KMS-11 (cell line): ENCODE data around the gene SLC7A8.

ENCODE experiments used
- H2AFZ ChIP-seq: fragments of 200-600 bp; sonication (generic); 2 replicates; pipeline ENCODE4 v1.6.1; 2016; ENCODE audit warnings: antibody characterized with exemption, mixed run types, low read depth
- H3K27ac ChIP-seq: fragments of 200-600 bp; sonication (generic); 2 replicates; pipeline ENCODE4 v1.6.1; 2016; ENCODE audit warnings: mild to moderate bottlenecking, mixed run types
- H3K27me3 ChIP-seq: fragments of 200-600 bp; sonication (generic); 2 replicates; pipeline ENCODE4 v1.6.1; 2017; ENCODE audit warnings: mild to moderate bottlenecking, low read depth, mixed run types, moderate library complexity; ENCODE audit not compliant: insufficient read depth
- H3K36me3 ChIP-seq: fragments of 200-600 bp; sonication (generic); 2 replicates; pipeline ENCODE4 v1.6.1; 2017; ENCODE audit warnings: mild to moderate bottlenecking, mixed run types; ENCODE audit not compliant: insufficient read depth
- H3K4me1 ChIP-seq: fragments of 200-600 bp; sonication (generic); 2 replicates; pipeline ENCODE4 v1.6.1; 2016; ENCODE audit warnings: mild to moderate bottlenecking, low read depth, mixed run types; ENCODE audit not compliant: poor library complexity, severe bottlenecking
- H3K4me2 ChIP-seq: fragments of 200-600 bp; sonication (generic); 2 replicates; pipeline ENCODE4 v1.7.0; 2016; ENCODE audit warnings: mild to moderate bottlenecking, mixed run types
- H3K4me3 ChIP-seq: fragments of 200-600 bp; sonication (generic); IDR thresholded peaks from 2 replicates; pipeline ENCODE4 v1.6.1; 2017; ENCODE audit warnings: low read depth, low read length, mixed read lengths; ENCODE audit not compliant: insufficient read depth
- H3K79me2 ChIP-seq: fragments of 200-600 bp; sonication (generic); 2 replicates; pipeline ENCODE4 v1.6.1; 2016; ENCODE audit warnings: low read depth, mixed run types; ENCODE audit not compliant: insufficient read depth
- H3K9ac ChIP-seq: fragments of 200-600 bp; sonication (generic); 2 replicates; pipeline ENCODE4 v1.6.1; 2016; ENCODE audit warnings: mild to moderate bottlenecking, mixed run types
- H4K20me1 ChIP-seq: fragments of 200-600 bp; sonication (generic); 2 replicates; pipeline ENCODE4 v1.6.1; 2016; ENCODE audit warnings: mild to moderate bottlenecking, mixed run types; ENCODE audit not compliant: insufficient read depth
- CTCF ChIP-seq: fragments of 200-600 bp; sonication (generic); conservative IDR thresholded peaks from 2 replicates; pipeline ENCODE4 v1.6.1; 2017; ENCODE audit warnings: low read depth, mild to moderate bottlenecking, antibody characterized with exemption, low read length, moderate library complexity, mixed read lengths

SLC7A8 gene

GRCh38 chr14:23148591-23149249, 34.7 kb downstream of the SLC7A8 start:
- Histone ChIP-seq H3K4me3 (no peak overlapping the region), H3K36me3 (no peaks in the 10 kb centered on the region), H4K20me1 (no peaks in the 10 kb centered on the region), H2AFZ (no peak overlapping the region), H3K27ac (no peak overlapping the region), H3K27me3 (no peaks in the 10 kb centered on the region), H3K79me2 (no peaks in the 10 kb centered on the region), H3K9ac (no peak overlapping the region), H3K4me2 (no peak overlapping the region), H3K4me1 (no peaks in the 10 kb centered on the region)
- no peak for TF ChIP-seq CTCF

GRCh38 chr14:23147676-23148075, 35.8 kb downstream of the SLC7A8 start:
- Histone ChIP-seq H3K9ac (no peak overlapping the region), H3K27me3 (no peaks in the 10 kb centered on the region), H2AFZ (no peak overlapping the region), H3K4me2 (no peak overlapping the region), H3K27ac (no peak overlapping the region), H4K20me1 (no peaks in the 10 kb centered on the region), H3K36me3 (no peaks in the 10 kb centered on the region), H3K4me1 (no peaks in the 10 kb centered on the region), H3K79me2 (no peaks in the 10 kb centered on the region), H3K4me3 (no peak overlapping the region)
- TF ChIP-seq CTCF = no peak

GRCh38 chr14:23146980-23147379, 36.5 kb downstream of the SLC7A8 start:
- Histone ChIP-seq H3K4me3 (no peak overlapping the region), H4K20me1 (no peaks in the 10 kb centered on the region), H3K79me2 (no peaks in the 10 kb centered on the region), H3K36me3 (no peaks in the 10 kb centered on the region), H2AFZ (no peak overlapping the region), H3K27ac (no peak overlapping the region), H3K4me1 (no peaks in the 10 kb centered on the region), H3K27me3 (no peaks in the 10 kb centered on the region), H3K9ac (no peak overlapping the region), H3K4me2 (no peak overlapping the region)
- no peak for TF ChIP-seq CTCF

DNA sequence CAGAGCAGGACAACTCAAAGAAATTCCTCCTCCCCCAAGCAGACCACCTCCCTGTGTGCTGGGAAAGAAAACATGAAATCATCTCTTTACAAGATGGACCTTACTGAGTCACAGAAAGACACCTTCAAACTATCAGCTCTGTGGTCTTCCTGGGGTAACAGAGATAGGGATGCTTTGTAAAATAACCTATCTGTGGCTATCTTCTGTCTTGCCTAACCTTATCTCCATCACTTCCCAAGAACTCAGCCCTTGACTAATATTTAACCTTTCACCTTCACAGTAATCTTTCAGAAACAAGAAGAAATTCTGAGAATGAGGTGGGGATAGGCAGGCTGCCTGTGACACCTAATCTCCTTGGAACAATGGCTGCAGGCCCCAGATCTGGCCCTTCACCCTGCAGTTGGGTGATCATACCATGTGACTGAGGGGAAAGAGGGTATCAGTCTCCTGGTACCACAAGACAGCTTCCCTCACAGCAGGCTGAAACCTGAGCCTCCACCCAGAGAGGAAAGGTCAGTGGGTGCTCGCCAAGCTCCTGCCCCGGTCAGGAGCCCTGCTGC, 37.0 kb downstream of the SLC7A8 start:
- Histone ChIP-seq H4K20me1 (no peaks in the 10 kb centered on the region), H2AFZ (no peak overlapping the region), H3K27me3 (no peaks in the 10 kb centered on the region), H3K9ac (no peak overlapping the region), H3K27ac (no peak overlapping the region), H3K4me2 (no peak overlapping the region), H3K79me2 (no peaks in the 10 kb centered on the region), H3K4me3 (no peak overlapping the region), H3K36me3 (no peaks in the 10 kb centered on the region), H3K4me1 (no peaks in the 10 kb centered on the region)
- no peak for TF ChIP-seq CTCF
